HL-60 (cell line): ENCODE results near the gene CNTN6.

Source experiments
- DNase-seq, 2 experiments: peaks; one replicate each; pipeline ENCODE4 v3.0.0-alpha.2; 2010 to 2020; ENCODE audit warnings: low read depth in 1 of 2, low spot score in 1 of 2
- H3K27ac ChIP-seq: fragments of 250-450 bp; sonication (Bioruptor Pico); replicated peaks from 2 replicates; pipeline ENCODE4 v1.5.1; 2020; ENCODE audit warnings: mild to moderate bottlenecking, moderate library complexity
- H3K27me3 ChIP-seq: fragments of 250-450 bp; sonication (Bioruptor Pico); 2 replicates; pipeline ENCODE4 v1.5.1; 2021; ENCODE audit warnings: mild to moderate bottlenecking, moderate library complexity; ENCODE audit not compliant: insufficient read depth, poor library complexity, severe bottlenecking
- H3K4me3 ChIP-seq: replicated peaks from 2 replicates; pipeline ENCODE4 v1.5.1; 2011; ENCODE audit warnings: mild to moderate bottlenecking, control low read depth, low read length; ENCODE audit not compliant: insufficient read depth
- CTCF ChIP-seq: IDR thresholded peaks from one replicate; pipeline ENCODE4 v1.5.1; 2011; ENCODE audit warnings: low read length, control low read depth, inconsistent platforms; ENCODE audit not compliant: insufficient read depth
- GABPA ChIP-seq: IDR thresholded peaks from 2 replicates; pipeline ENCODE4 v1.6.1; 2012; ENCODE audit warnings: low read depth
- POLR2AphosphoS5 ChIP-seq: IDR thresholded peaks from 2 replicates; pipeline ENCODE4 v1.6.1; 2012; ENCODE audit warnings: low read depth
- REST ChIP-seq: IDR thresholded peaks from 2 replicates; pipeline ENCODE4 v1.6.1; 2012; ENCODE audit warnings: low read depth; ENCODE audit not compliant: insufficient replicate concordance
- SPI1 ChIP-seq: IDR thresholded peaks from 2 replicates; pipeline ENCODE4 v1.6.1; 2012; ENCODE audit warnings: low read depth, mild to moderate bottlenecking, borderline replicate concordance

The CNTN6 gene

GRCh38 chr3:1446531-1446930, 353.7 kb downstream of the CNTN6 start:
- no peaks in the 10 kb centered on the region for H3K27me3 ChIP-seq
- TF ChIP-seq REST (no peak), GABPA (no peak), POLR2AphosphoS5 (no peak), CTCF (no peak), SPI1 (no peak)
- no peak overlapping the region for H3K27ac ChIP-seq
- H3K4me3 ChIP-seq = no peak overlapping the region
- DNase-seq = no peak

- Histone ChIP-seq H3K4me3 (no peak overlapping the region), H3K27ac (no peak overlapping the region), H3K27me3 (no peaks in the 10 kb centered on the region)
- no peak for DNase-seq
- TF ChIP-seq REST (no peak), POLR2AphosphoS5 (no peak), GABPA (no peak), SPI1 (no peak), CTCF (no peak)
Measured at GRCh38 chr3:1447452-1447851, 354.6 kb downstream of the CNTN6 start.

- H3K4me3 ChIP-seq = no peak overlapping the region
- no peaks in the 10 kb centered on the region for H3K27me3 ChIP-seq
- no peak for DNase-seq
- TF ChIP-seq POLR2AphosphoS5 = no peak
- TF ChIP-seq GABPA = no peak
- TF ChIP-seq REST = no peak
- TF ChIP-seq SPI1 = no peak
- TF ChIP-seq CTCF = no peak
- H3K27ac ChIP-seq = no peak overlapping the region
Measured at GRCh38 chr3:1448443-1448842, 355.6 kb downstream of the CNTN6 start.
